OCI-LY7 (cell line): ENCODE measurements around the gene ELOVL6. TPM values are rescaled to one million over a fixed set of nuclear protein-coding genes. Genes with fewer than 3 reads are reported as not detected.

Source experiments
- BruUV-seq: library from RNA; stranded (reverse); fragments of 400-500 nt; replicated peaks from 2 replicates; lab custom pipeline; 2021; lab: Mats Ljungman, UMichigan
- CTCF ChIA-PET: fragments of 300-600 bp; sonication (Branson Sonifier 250); formaldehyde crosslinking; loops from one replicate; lab custom pipeline; 2022; ENCODE audit warnings: antibody characterized with exemption; ENCODE audit not compliant: unreplicated experiment; lab: Charles Lee
- POLR2A ChIA-PET: fragments of 300-600 bp; sonication (Branson Sonifier 250); formaldehyde crosslinking; loops from one replicate; lab custom pipeline; 2022; ENCODE audit warnings: antibody characterized with exemption; lab: Charles Lee
- DNase-seq: peaks from one replicate; pipeline ENCODE4 v3.0.0-alpha.2; 2015; ENCODE audit warnings: low spot score
- H2AFZ ChIP-seq: fragments of 200-600 bp; sonication (generic), shearing (Covaris generic); 2 replicates; pipeline ENCODE4 v1.6.1; 2014; ENCODE audit warnings: mild to moderate bottlenecking, antibody characterized with exemption, low read length, moderate library complexity
- H3K27ac ChIP-seq: fragments of 200-600 bp; sonication (generic); 2 replicates; pipeline ENCODE4 v1.5.1; 2014; ENCODE audit warnings: mixed run types, low read depth, mild to moderate bottlenecking, moderate library complexity, low read length, inconsistent platforms; ENCODE audit not compliant: poor library complexity, severe bottlenecking
- H3K36me3 ChIP-seq: fragments of 200-600 bp; sonication (generic); 2 replicates; pipeline ENCODE4 v1.6.1; 2014; ENCODE audit warnings: mild to moderate bottlenecking, antibody characterized with exemption, low read length, moderate library complexity, mixed read lengths; ENCODE audit not compliant: insufficient read depth
- H3K4me1 ChIP-seq: fragments of 200-600 bp; sonication (generic); 2 replicates; pipeline ENCODE4 v1.5.1; 2014; ENCODE audit warnings: mild to moderate bottlenecking, low read length; ENCODE audit not compliant: insufficient read depth, poor library complexity, severe bottlenecking
- H3K4me2 ChIP-seq: fragments of 200-600 bp; sonication (generic); 2 replicates; pipeline ENCODE4 v1.6.1; 2014; ENCODE audit warnings: mild to moderate bottlenecking, low read length
- H3K4me3 ChIP-seq: fragments of 200-600 bp; sonication (generic); 2 replicates; pipeline ENCODE4 v1.5.1; 2014; ENCODE audit warnings: mild to moderate bottlenecking, low read depth, low read length; ENCODE audit not compliant: poor library complexity, severe bottlenecking
- H3K79me2 ChIP-seq: fragments of 200-600 bp; sonication (generic); 2 replicates; pipeline ENCODE4 v1.6.1; 2016; ENCODE audit warnings: low read depth, mild to moderate bottlenecking, low read length, moderate library complexity, mixed read lengths; ENCODE audit not compliant: insufficient read depth
- H3K9me2 ChIP-seq: fragments of 200-600 bp; sonication (generic); 2 replicates; pipeline ENCODE4 v1.6.1; 2016; ENCODE audit warnings: mild to moderate bottlenecking, low read length, mixed read lengths; ENCODE audit not compliant: insufficient read depth
- H3K9me3 ChIP-seq: fragments of 200-600 bp; sonication (generic); 2 replicates; pipeline ENCODE4 v1.6.1; 2014; ENCODE audit warnings: mild to moderate bottlenecking, mixed run types, low read length, mixed read lengths
- H4K20me1 ChIP-seq: fragments of 200-600 bp; sonication (generic); 2 replicates; pipeline ENCODE4 v1.6.1; 2014; ENCODE audit warnings: mild to moderate bottlenecking, antibody characterized with exemption, low read length, moderate library complexity, mixed read lengths; ENCODE audit not compliant: insufficient read depth
- EZH2phosphoT487 ChIP-seq: fragments of 200-600 bp; sonication (generic); IDR thresholded peaks from 2 replicates; pipeline ENCODE4 v1.6.1; 2018; ENCODE audit warnings: low read depth, borderline replicate concordance, mild to moderate bottlenecking, mixed run types, antibody characterized with exemption, low read length, moderate library complexity, mixed read lengths
- intact Hi-C: fragments of 100-400 bp; cut with micrococcal nuclease; formaldehyde crosslinking; loops from one replicate; pipeline ENCODE4 v1.10.0; 2022; ENCODE audit not compliant: unreplicated experiment
- total RNA-seq, 2 experiments: library from RNA; depleted of rRNA in 1 of 2; stranded (reverse); fragments of >200 nt in 1 of 2; shearing (Covaris generic) in 1 of 2; gene quantifications; 2 replicates each; pipeline ENCODE4 v1.2.3, GENCODE V29; 2014 to 2022
- TF ChIP-seq, protein P1 (sequence below): fragments of 200-600 bp; sonication (generic); conservative IDR thresholded peaks from 2 replicates; pipeline ENCODE4 v1.5.1; 2014; ENCODE audit warnings: mild to moderate bottlenecking, antibody characterized with exemption, low read length, moderate library complexity, mixed read lengths

The ELOVL6 gene
- total RNA-seq, 2 experiments from 2014 or later, result 14.5 to 45.5 TPM

DNA sequence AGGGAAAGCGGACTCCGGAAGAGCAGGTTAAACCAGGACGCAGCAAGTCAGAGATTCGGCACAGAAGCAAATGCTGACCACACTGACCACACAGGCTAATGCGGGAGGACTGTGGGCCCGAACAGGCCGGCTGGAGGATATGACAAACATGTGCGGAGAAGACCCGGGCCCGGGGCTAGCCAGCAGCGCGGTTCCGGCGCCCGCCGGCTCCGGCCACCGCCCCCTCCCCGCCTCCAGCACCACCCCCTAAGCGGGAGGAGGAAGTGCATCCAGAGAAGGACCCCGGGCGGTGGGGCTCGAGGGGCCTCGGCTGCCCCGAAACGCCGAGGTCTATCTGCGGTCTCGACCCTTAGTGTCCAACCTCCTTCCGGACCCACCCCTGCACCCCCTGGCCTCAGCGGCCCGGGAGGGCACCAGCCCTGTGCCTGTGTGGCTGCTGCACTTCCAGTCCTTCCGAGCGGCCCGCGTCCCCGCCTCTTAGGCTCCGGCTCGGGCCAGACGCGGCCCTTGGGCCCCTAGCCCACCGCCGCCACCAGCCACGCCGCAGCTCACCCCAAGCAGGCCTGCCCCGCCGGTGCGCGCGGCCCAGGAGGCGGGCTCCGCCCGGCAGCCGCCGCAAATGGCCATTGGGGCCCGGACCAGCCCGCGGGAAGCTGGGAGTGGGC, 2.1 kb downstream of the ELOVL6 start:
- TF ChIP-seq EZH2phosphoT487, result no peak
- TF ChIP-seq, protein P1, sequence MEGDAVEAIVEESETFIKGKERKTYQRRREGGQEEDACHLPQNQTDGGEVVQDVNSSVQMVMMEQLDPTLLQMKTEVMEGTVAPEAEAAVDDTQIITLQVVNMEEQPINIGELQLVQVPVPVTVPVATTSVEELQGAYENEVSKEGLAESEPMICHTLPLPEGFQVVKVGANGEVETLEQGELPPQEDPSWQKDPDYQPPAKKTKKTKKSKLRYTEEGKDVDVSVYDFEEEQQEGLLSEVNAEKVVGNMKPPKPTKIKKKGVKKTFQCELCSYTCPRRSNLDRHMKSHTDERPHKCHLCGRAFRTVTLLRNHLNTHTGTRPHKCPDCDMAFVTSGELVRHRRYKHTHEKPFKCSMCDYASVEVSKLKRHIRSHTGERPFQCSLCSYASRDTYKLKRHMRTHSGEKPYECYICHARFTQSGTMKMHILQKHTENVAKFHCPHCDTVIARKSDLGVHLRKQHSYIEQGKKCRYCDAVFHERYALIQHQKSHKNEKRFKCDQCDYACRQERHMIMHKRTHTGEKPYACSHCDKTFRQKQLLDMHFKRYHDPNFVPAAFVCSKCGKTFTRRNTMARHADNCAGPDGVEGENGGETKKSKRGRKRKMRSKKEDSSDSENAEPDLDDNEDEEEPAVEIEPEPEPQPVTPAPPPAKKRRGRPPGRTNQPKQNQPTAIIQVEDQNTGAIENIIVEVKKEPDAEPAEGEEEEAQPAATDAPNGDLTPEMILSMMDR, result no peak
- CTCF ChIA-PET, result no interaction called here
- Histone ChIP-seq H3K9me3 (no peaks in the 10 kb centered on the region), H3K4me1 (peaks cover 57% of the 10 kb centered on the region), H4K20me1 (no peaks in the 10 kb centered on the region), H3K27ac (peak overlapping the region; percentile 84), H3K4me3 (peak overlapping the region; percentile 80), H3K79me2 (peaks cover 50% of the 10 kb centered on the region; the same call in 1 of the 2 replicates), H3K4me2 (peak overlapping the region; percentile 89), H3K9me2 (no peaks in the 10 kb centered on the region), H3K36me3 (peaks cover 19% of the 10 kb centered on the region), H2AFZ (peak overlapping the region; percentile 81)
- POLR2A ChIA-PET, result interaction anchor here (0.6 to 1.7 kb wide), 2 partner anchors 16 to 144 kb away, joined by 4 read pairs; no protein-coding TSS in a partner anchor
- DNase-seq, result peak; percentile 67
- no TSS peak for BruUV-seq
- intact Hi-C loops, result loop anchor here (5.0 to 10.0 kb wide), 6 partner anchors 318 to 764 kb away; partner anchors contain the start of genes CASP6, GAR1, MCUB and SEC24B

DNA sequence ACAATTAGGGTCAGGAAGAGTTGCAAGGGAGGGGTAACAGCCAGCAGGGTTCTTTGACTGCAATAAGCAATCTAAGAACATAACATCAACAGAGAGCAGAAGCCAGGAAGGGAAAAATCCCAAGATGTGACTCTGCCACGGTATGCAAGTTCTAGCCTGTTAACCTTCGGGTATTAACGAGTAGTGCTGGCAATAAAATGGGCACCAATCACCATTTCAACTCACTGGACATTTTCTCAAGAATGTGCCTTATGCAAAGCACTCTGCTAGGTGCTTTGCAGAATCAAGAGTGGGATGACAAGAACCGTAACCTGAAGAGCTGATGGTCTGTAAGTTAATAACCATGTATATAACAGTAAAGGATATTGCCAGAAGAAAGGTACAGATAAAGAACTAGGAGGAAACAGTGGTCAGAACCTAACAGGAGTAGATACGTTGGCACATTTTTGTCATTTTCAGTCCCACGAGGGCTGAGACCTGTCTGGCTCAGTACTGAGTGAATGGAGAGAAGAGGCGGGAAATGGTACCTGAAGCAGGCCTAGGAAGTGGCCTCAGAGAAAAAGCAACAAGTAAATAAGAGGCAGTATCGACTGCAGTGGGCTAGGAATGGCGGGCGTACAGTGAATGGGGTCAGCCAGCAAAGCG, 2.7 kb downstream of the ELOVL6 start:
- TF ChIP-seq EZH2phosphoT487, result no peak
- TF ChIP-seq, protein P1, result no peak
- BruUV-seq, result TSS peak; percentile 28
- peak; percentile 48 for DNase-seq
- peak overlapping the region; percentile 80 for H3K4me3 ChIP-seq
- H3K36me3 ChIP-seq, result peaks cover 26% of the 10 kb centered on the region
- H3K79me2 ChIP-seq, result peaks cover 56% of the 10 kb centered on the region; the same call in 1 of the 2 replicates
- no peaks in the 10 kb centered on the region for H3K9me3 ChIP-seq
- H2AFZ ChIP-seq, result peak overlapping the region; percentile 81
- H4K20me1 ChIP-seq, result no peaks in the 10 kb centered on the region
- no peaks in the 10 kb centered on the region for H3K9me2 ChIP-seq
- H3K4me1 ChIP-seq, result peaks cover 50% of the 10 kb centered on the region
- peak overlapping the region; percentile 84 for H3K27ac ChIP-seq
- ChIA-PET CTCF (no interaction called here), POLR2A (interaction anchor here (0.6 to 1.7 kb wide), 3 partner anchors 15 to 143 kb away, joined by 4 to 5 read pairs (median 4); no protein-coding TSS in a partner anchor)
- intact Hi-C loops, result loop anchor here (5.0 to 10.0 kb wide), 6 partner anchors 319 to 763 kb away; partner anchors contain the start of genes CASP6, GAR1, MCUB and SEC24B
- peak overlapping the region; percentile 89 for H3K4me2 ChIP-seq
